Measurements from ENCODE around the gene MRAS.

GRCh38 chr3:138308783-138309182, 39.6 kb upstream of the MRAS start:
- TF ChIP-seq POLR2AphosphoS5 (IDR thresholded peaks at IDR 0.05) = no peak
- TF ChIP-seq CTCF (IDR thresholded peaks at IDR 0.05) = no peak
- no peak for TF ChIP-seq POLR2A (IDR thresholded peaks at IDR 0.05)

Data from gastroesophageal sphincter (tissue), 3 donors.